ENCODE results near the gene SLC2A8.

DNA sequence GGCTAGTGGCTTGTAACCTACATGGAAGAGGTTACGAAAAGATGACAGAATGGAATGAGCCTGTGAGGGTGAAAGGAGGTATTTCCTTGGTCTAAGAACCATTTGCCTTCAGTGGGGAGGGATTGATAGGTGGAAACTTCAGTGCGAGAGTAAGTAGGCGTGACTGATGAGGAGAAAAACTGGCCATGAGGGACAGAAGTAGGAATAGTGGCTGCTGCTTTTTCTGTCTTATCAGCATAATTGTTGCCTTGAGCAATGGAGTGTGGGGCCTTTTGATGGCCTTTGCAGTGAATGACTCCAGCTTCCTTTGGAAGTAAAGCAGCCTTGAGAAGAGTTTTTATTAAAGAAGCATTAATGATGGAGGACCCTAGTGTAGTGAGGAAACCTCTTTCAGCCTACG is 18.2 kb downstream of the SLC2A8 start:
- TF ChIP-seq, protein P1, sequence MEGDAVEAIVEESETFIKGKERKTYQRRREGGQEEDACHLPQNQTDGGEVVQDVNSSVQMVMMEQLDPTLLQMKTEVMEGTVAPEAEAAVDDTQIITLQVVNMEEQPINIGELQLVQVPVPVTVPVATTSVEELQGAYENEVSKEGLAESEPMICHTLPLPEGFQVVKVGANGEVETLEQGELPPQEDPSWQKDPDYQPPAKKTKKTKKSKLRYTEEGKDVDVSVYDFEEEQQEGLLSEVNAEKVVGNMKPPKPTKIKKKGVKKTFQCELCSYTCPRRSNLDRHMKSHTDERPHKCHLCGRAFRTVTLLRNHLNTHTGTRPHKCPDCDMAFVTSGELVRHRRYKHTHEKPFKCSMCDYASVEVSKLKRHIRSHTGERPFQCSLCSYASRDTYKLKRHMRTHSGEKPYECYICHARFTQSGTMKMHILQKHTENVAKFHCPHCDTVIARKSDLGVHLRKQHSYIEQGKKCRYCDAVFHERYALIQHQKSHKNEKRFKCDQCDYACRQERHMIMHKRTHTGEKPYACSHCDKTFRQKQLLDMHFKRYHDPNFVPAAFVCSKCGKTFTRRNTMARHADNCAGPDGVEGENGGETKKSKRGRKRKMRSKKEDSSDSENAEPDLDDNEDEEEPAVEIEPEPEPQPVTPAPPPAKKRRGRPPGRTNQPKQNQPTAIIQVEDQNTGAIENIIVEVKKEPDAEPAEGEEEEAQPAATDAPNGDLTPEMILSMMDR (IDR thresholded peaks at IDR 0.05; ENCODE audit: low read length) = no peak
- TF ChIP-seq EZH2 (IDR thresholded peaks at IDR 0.05; ENCODE audit: borderline replicate concordance, low read length) = no peak
